ENCODE measurements around the gene ALAD.

- TF ChIP-seq TAF1 (IDR thresholded peaks at IDR 0.05; ENCODE audit: borderline replicate concordance, low read depth, low read length) = no peak
- TF ChIP-seq POLR2A (IDR thresholded peaks at IDR 0.05; ENCODE audit: low read depth, low read length) = no peak
These were observed 27.1 kb upstream of the ALAD start for GRCh38 chr9:113428062-113428615.
